ENCODE measurements around the gene NIPSNAP2. TPM values are rescaled to one million over a fixed set of nuclear protein-coding genes. Genes with fewer than 3 reads are reported as not detected.

NIPSNAP2 gene
- total and polyA plus RNA-seq, 2 of the 13 experiments (the other 11 are each of a cell fraction or from before 2014, with no cell fraction given) = 40.3 to 61.5 TPM

DNA sequence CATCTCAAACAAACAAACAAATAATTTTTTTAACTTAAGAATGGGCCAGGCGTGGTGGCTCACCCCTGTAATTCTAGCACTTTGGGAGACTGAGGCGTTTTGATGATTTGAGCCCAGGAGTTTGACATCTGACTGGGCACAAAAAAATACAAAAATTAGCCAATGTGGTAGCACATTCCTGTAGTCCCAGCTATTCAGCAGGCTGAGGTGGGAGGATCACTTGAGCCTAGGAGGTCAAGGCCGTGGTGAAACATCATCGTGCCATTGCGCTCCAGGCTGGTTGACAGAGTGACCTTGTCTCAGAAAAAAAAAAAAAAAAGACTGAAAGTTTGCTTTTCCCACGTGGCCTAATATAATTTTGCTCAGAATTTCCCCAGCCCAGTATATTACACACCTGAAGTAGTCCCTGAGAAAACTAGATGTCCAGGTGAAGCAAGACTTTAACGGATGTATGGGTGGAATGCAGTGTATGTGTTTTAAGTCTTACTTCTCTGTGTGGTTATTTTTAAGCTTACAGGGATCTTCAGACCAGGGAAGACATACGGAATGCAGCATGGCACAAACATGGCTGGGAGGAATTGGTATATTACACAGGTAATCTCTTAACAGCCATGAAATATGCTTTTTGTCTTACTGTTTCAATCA lies 32.6 kb downstream of the NIPSNAP2 start (continued):
- TF ChIP-seq FOXP4 (CRISPR knock-in tag; IDR thresholded peaks at IDR 0.05) (peak; percentile 53), DMAP1 (CRISPR knock-in tag; IDR thresholded peaks at IDR 0.05) (peak; percentile 53; the same call in 1 of the 2 replicates), ZNF572 (CRISPR knock-in tag; IDR thresholded peaks at IDR 0.05) (no peak), ZNF550 (CRISPR knock-in tag; IDR thresholded peaks at IDR 0.05; ENCODE audit: borderline replicate concordance) (no peak), IKZF4 (CRISPR knock-in tag; IDR thresholded peaks at IDR 0.05; ENCODE audit: borderline replicate concordance, low read depth, not compliant biosample characterization) (no peak), CBX5 (CRISPR knock-in tag; IDR thresholded peaks at IDR 0.05; ENCODE audit: borderline replicate concordance) (peak; percentile 44; the same call in 1 of the 2 replicates), HDAC1 (CRISPR knock-in tag; IDR thresholded peaks at IDR 0.05) (peak; percentile 83), FOSL2 (CRISPR knock-in tag; IDR thresholded peaks at IDR 0.05) (peak; percentile 73), MAX (IDR thresholded peaks at IDR 0.05) (peak; percentile 73; the same call in 1 of the 2 replicates), CHD4 (IDR thresholded peaks at IDR 0.05; ENCODE audit: borderline replicate concordance, low read length) (no peak), TBP (CRISPR knock-in tag; IDR thresholded peaks at IDR 0.05) (no peak), ZNF564 (CRISPR knock-in tag; IDR thresholded peaks at IDR 0.05) (no peak), IKZF5 (CRISPR knock-in tag; IDR thresholded peaks at IDR 0.05) (peak; percentile 47; the same call in 1 of the 2 replicates), ZNF138 (CRISPR knock-in tag; IDR thresholded peaks at IDR 0.05; ENCODE audit: low read depth) (no peak), HES4 (CRISPR knock-in tag; IDR thresholded peaks at IDR 0.05; ENCODE audit: borderline replicate concordance) (no peak), NR2C2 (CRISPR knock-in tag; IDR thresholded peaks at IDR 0.05; ENCODE audit: borderline replicate concordance) (peak; percentile 91), ZNF784 (CRISPR knock-in tag; IDR thresholded peaks at IDR 0.05; ENCODE audit: borderline replicate concordance) (no peak), TOPORS (CRISPR knock-in tag; IDR thresholded peaks at IDR 0.05) (no peak), FOXJ3 (CRISPR knock-in tag; IDR thresholded peaks at IDR 0.05; ENCODE audit: borderline replicate concordance) (peak; percentile 38; the same call in 1 of the 2 replicates), STAT5B (CRISPR knock-in tag; IDR thresholded peaks at IDR 0.05) (no peak), MYNN (CRISPR knock-in tag; IDR thresholded peaks at IDR 0.05; ENCODE audit: low read depth) (no peak), HDAC2 (CRISPR knock-in tag; IDR thresholded peaks at IDR 0.05) (peak; percentile 80)
- TF ChIP-seq, protein P1, sequence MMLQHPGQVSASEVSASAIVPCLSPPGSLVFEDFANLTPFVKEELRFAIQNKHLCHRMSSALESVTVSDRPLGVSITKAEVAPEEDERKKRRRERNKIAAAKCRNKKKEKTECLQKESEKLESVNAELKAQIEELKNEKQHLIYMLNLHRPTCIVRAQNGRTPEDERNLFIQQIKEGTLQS (CRISPR knock-in tag; IDR thresholded peaks at IDR 0.05) = no peak
- TF ChIP-seq, protein P2, sequence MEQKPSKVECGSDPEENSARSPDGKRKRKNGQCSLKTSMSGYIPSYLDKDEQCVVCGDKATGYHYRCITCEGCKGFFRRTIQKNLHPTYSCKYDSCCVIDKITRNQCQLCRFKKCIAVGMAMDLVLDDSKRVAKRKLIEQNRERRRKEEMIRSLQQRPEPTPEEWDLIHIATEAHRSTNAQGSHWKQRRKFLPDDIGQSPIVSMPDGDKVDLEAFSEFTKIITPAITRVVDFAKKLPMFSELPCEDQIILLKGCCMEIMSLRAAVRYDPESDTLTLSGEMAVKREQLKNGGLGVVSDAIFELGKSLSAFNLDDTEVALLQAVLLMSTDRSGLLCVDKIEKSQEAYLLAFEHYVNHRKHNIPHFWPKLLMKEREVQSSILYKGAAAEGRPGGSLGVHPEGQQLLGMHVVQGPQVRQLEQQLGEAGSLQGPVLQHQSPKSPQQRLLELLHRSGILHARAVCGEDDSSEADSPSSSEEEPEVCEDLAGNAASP (CRISPR knock-in tag; IDR thresholded peaks at IDR 0.05; ENCODE audit: borderline replicate concordance) = peak; percentile 45; the same call in 1 of the 2 replicates
